Measurements from ENCODE around the gene BAIAP2L2. TPM values are rescaled to one million over a fixed set of nuclear protein-coding genes. Genes with fewer than 3 reads are reported as not detected.

The BAIAP2L2 gene
- total and polyA plus RNA-seq, 2 donors (not counting 1 experiment from before 2014, with no cell fraction given): 0.96 to 1.2 TPM

- Histone ChIP-seq H4K20me1 (ENCODE audit: control insufficient read depth, insufficient read depth, low read length, poor library complexity, severe bottlenecking) (no peaks in the 10 kb centered on the region), H3K4me1 (ENCODE audit: control insufficient read depth in 2 of 2, insufficient read depth in 2 of 2, low read length in 2 of 2) (peaks cover 15 to 17% of the 10 kb centered on the region in 2 donors), H3K79me2 (ENCODE audit: control insufficient read depth, insufficient read depth, low read length) (no peaks in the 10 kb centered on the region), H2AFZ (ENCODE audit: insufficient read depth, low read depth, low read length, poor library complexity, severe bottlenecking) (no peak overlapping the region), H3K27ac (ENCODE audit: low read length in 2 of 2) (no peak overlapping the region), H3K9me3 (ENCODE audit: control extremely low read depth in 1 of 3, control insufficient read depth in 2 of 3, insufficient read depth in 1 of 3, low read length in 2 of 3) (no peaks in the 10 kb centered on the region), H3K27me3 (replicated peaks in 1 of 4; ENCODE audit: control extremely low read depth in 1 of 4, control insufficient read depth in 3 of 4, insufficient read depth in 4 of 4, low read length in 3 of 4) (peaks cover 0 to 40% (median 19%) of the 10 kb centered on the region in 4 experiments), H3K9ac (ENCODE audit: low read length) (no peak overlapping the region), H3K4me2 (replicated peaks; ENCODE audit: low read depth, low read length, poor library complexity, severe bottlenecking) (no peak overlapping the region), H3K36me3 (replicated peaks in 1 of 2; ENCODE audit: control extremely low read depth in 1 of 2, control insufficient read depth in 1 of 2, extremely low read depth in 1 of 2, insufficient read depth in 2 of 2, low read length in 1 of 2) (no peaks in the 10 kb centered on the region), H3K4me3 (ENCODE audit: control extremely low read depth in 1 of 5, extremely low read depth in 1 of 5, insufficient read depth in 1 of 5, low read depth in 2 of 5, low read length in 4 of 5) (no peak overlapping the region)
- H3K27me3 Mint-ChIP-seq: peaks cover 26% of the 10 kb centered on the region
- DNase-seq (no peak), ATAC-seq (ENCODE audit: low read depth) (no peak)
- H3K9me3 Mint-ChIP-seq (ENCODE audit: insufficient read depth): no peaks in the 10 kb centered on the region
- H3K4me1 Mint-ChIP-seq: peaks cover 5% of the 10 kb centered on the region
- ChIA-PET POLR2A (no interaction called here), CTCF (no interaction called here)
- intact Hi-C loops (cut with micrococcal nuclease): no loop called here
- H3K27ac Mint-ChIP-seq: no peak overlapping the region
- H3K4me3 Mint-ChIP-seq: no peak overlapping the region
- TF ChIP-seq CTCF (IDR thresholded peaks at IDR 0.05) (no peak), EZH2 (IDR thresholded peaks at IDR 0.05; ENCODE audit: borderline replicate concordance, insufficient read depth, low read depth, low read length, poor library complexity, severe bottlenecking) (no peak)
- WGBS (ENCODE audit: insufficient coverage): 92% methylated on average over 24 of the region's 25 CpGs
Measured at GRCh38 chr22:38086001-38086845, 24.3 kb downstream of the BAIAP2L2 start.

GRCh38 chr22:38085501-38085900, 25.0 kb downstream of the BAIAP2L2 start:
- ATAC-seq (ENCODE audit: low read depth) (no peak), DNase-seq (no peak)
- Histone ChIP-seq H3K36me3 (replicated peaks in 1 of 2; ENCODE audit: control extremely low read depth in 1 of 2, control insufficient read depth in 1 of 2, extremely low read depth in 1 of 2, insufficient read depth in 2 of 2, low read length in 1 of 2) (no peaks in the 10 kb centered on the region), H3K9me3 (ENCODE audit: control extremely low read depth in 1 of 3, control insufficient read depth in 2 of 3, insufficient read depth in 1 of 3, low read length in 2 of 3) (no peaks in the 10 kb centered on the region), H2AFZ (ENCODE audit: insufficient read depth, low read depth, low read length, poor library complexity, severe bottlenecking) (no peak overlapping the region), H3K4me3 (ENCODE audit: control extremely low read depth in 1 of 5, extremely low read depth in 1 of 5, insufficient read depth in 1 of 5, low read depth in 2 of 5, low read length in 4 of 5) (no peak overlapping the region), H3K9ac (ENCODE audit: low read length) (no peak overlapping the region), H3K79me2 (ENCODE audit: control insufficient read depth, insufficient read depth, low read length) (no peaks in the 10 kb centered on the region), H3K27me3 (replicated peaks in 1 of 4; ENCODE audit: control extremely low read depth in 1 of 4, control insufficient read depth in 3 of 4, insufficient read depth in 4 of 4, low read length in 3 of 4) (peaks cover 0 to 44% (median 21%) of the 10 kb centered on the region in 4 experiments), H4K20me1 (ENCODE audit: control insufficient read depth, insufficient read depth, low read length, poor library complexity, severe bottlenecking) (no peaks in the 10 kb centered on the region), H3K27ac (ENCODE audit: low read length in 2 of 2) (no peak overlapping the region), H3K4me1 (ENCODE audit: control insufficient read depth in 2 of 2, insufficient read depth in 2 of 2, low read length in 2 of 2) (peaks cover 17 to 18% of the 10 kb centered on the region in 2 donors), H3K4me2 (replicated peaks; ENCODE audit: low read depth, low read length, poor library complexity, severe bottlenecking) (no peak overlapping the region)
- intact Hi-C loops (cut with micrococcal nuclease): no loop called here
- WGBS (ENCODE audit: insufficient coverage): 74% methylated on average over 3 of the region's 5 CpGs
- Mint-ChIP-seq H3K4me1 (peaks cover 5% of the 10 kb centered on the region), H3K9me3 (ENCODE audit: insufficient read depth) (no peaks in the 10 kb centered on the region), H3K27ac (no peak overlapping the region), H3K27me3 (peaks cover 22% of the 10 kb centered on the region), H3K4me3 (no peak overlapping the region)
- CTCF ChIA-PET: no interaction called here
- POLR2A ChIA-PET: no interaction called here
- TF ChIP-seq CTCF (IDR thresholded peaks at IDR 0.05): no peak
- TF ChIP-seq EZH2 (IDR thresholded peaks at IDR 0.05; ENCODE audit: borderline replicate concordance, insufficient read depth, low read depth, low read length, poor library complexity, severe bottlenecking): no peak

Measured in B cell (primary cell).